RCC 7860 (cell line): ENCODE measurements around the gene COG6.

Experiments used
- DNase-seq: peaks from one replicate; pipeline ENCODE4 v3.0.0-alpha.2; 2015; ENCODE audit warnings: low spot score
- FAIRE-seq: peaks from 2 replicates; lab custom pipeline; 2012; peaks lifted over from hg19 to GRCh38; lab: Jason Lieb, UNC

The COG6 gene

DNA sequence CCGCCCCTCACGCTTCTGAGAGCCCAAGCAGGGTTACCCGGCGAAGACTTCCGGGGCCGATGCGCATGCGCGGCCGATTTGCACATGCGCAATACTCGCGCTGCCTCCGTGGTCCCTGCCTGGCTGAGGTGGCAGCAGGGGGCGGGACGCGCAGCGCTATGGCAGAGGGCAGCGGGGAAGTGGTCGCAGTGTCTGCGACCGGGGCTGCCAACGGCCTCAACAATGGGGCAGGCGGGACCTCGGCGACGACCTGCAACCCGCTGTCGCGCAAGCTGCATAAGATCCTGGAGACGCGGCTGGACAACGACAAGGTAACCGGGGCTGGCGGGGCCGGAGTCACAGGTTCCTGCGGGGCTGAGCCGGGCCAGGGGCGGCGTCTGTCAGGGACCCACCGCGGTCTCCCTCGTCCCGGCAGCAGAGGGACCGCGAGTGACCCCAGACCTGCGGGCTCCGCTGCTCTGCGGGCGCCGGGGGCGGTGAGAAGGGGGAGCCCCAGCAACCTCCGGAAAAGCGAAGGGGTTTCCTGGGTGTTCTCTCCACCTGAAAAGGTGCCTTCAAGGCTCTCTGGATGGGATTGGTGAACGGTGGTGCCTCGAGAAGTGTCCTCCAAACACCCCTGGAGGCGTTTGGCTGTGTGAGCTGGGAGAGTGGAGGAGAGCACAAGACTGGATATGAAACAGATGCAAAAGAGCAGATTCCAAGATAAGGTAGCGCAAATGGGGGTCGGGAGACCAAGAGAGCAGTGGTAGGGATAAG lies at the start of gene COG6:
Gene COG6 (plus strand): TSS at position 94 of the 756 bp plus-strand sequence. CDS start 65 bp downstream, at position 159.
- peak; percentile 59 for DNase-seq
- FAIRE-seq: no peak

DNA sequence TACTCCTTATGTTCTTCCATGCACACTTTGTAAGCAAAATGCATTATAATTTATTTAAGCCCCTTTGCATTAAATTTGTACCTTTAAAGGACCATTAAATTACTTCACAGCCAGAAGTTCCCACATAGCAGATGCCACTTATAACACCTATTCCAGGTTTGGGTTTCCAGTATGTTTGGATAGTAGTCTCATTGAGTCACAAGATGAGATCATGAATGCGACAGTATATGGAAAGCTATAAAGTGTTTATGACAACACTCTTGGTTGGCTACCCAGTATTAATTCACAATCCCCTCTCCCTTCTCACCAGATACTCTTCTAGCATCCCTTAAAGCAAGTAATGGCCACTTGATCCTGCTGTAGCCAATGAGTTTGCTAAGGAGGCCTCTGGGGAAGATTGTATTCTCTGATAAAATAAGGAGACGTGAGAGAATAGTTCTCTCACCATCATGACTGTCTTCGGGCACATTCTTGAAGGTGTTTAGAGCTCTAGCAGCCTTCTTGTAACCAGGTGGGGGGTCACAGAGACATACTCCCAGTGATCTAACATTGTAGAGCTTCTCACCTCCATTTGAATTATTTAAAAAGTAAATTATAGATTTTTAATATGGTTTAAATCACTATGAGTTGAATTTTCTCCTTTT lies 49.7 kb upstream of the COG6 start:
- FAIRE-seq: no peak
- no peak for DNase-seq

DNA sequence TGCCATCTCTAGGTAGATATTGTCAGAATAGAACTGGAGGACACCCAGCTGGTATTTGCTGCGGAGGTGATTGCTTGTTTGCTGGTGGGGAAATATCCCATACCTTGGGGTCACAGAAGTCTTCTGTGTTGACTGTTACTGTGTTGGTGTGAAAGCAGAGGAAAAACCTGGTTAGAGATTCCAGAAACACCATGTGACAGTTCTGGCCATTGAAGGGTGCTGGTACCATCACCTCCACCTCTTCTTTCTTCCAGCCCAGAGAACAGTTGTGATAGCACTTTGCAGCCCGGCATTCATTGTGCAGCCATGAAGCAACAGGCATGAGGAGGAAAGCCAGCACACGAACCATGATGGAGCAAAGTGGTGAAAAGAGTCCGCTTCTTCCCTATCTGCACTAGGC lies 47.6 kb upstream of the COG6 start:
- FAIRE-seq (no peak), DNase-seq (no peak)

DNA sequence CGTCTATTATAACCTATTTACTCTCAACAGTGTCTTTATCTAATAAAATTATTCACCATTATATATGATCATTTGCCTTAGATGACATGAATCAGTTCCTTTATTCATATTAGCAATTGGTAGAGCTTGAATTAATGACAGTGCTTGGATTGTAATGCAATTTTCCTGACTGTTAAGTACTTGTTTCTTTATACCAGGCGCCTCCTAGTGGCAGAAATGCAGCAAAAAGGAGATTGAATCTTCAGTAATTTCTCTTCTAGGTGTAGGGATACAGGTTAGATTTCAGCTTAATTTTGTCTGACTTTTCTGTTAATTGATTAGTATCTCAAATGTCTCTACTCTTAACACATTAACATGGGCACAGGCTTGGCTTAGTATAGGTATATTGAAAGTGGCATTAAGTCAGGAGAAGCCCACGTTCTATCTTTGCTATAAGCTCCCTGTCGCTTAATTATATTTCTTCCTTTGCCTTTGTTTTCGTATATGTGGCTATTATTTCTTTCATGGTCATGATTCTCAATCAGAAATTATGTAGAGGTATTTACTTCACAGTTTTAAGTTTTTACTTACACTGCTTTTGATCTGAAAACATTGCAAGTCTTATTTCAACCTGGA lies 43.3 kb upstream of the COG6 start:
- DNase-seq (peak; percentile 43), FAIRE-seq (peak; percentile 60)

DNA sequence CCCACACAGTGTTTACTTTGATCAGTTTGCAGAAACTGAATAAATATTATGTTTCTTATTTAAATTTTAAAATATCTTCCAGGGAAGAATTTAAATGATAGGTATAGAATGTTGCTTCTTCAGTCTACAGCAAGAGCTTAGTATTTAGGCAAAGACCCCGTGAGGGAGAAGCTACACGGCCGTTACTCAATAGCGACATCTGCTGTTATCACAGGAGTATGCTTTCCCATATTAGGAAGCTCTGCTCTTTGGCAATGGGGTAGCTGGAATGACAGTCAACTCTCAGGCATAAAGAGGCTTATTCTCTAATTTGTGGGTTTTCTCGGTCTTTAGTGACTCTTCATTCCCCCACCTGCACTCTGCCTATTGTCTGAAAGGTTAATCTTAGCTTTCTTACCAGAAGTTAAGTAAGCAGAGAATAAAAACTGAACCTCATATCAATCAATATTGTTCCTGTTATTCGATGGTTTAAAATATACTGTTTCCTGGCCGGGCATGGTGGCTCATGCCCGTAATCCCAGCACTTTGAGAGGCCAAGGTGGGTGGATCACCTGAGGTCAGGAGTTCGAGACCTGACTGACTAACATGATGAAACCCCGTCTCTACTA lies 39.3 kb upstream of the COG6 start:
- no peak for FAIRE-seq

DNA sequence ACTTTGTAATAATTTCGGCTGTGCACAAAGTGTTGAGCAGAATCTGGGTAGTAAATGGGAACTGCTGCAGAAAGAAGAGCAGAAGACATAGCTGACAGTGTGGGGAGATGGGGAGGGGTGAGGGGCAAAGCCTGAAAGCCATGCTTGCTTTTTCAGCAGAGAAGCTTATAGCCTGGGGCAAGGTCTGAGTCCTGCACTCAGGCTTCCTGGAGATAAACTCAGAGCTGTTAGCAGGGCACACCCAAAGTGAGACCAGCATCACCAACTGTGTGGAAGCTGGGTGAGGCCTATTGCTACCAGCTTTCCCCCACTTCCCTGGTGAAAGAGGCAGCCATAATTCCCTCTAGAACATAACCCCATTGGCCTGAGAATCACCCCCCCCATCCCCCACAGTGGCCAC lies 36.9 kb upstream of the COG6 start:
- no peak for DNase-seq
- no peak for FAIRE-seq

More for the DNA sequence above, 39.3 kb upstream of the COG6 start:
- DNase-seq: peak; percentile 38

DNA sequence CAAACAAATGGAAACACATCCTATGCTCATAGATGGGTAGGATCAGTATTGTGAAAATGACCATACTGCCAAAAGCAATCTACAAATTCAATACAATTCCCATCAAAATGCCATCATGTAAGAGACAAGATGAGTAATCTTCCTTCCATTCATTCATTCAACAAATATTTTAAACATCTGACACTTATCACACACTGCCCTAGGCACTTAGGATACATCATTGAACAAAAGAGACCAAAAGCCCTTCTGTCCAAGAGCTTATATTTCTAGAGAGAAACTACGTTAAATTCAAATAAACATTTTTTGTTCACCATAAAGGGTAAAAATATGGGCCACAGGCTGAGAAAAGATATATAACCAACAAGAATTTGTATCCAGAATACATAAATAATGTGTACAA lies 32.0 kb upstream of the COG6 start:
- no peak for FAIRE-seq
- DNase-seq: no peak

DNA sequence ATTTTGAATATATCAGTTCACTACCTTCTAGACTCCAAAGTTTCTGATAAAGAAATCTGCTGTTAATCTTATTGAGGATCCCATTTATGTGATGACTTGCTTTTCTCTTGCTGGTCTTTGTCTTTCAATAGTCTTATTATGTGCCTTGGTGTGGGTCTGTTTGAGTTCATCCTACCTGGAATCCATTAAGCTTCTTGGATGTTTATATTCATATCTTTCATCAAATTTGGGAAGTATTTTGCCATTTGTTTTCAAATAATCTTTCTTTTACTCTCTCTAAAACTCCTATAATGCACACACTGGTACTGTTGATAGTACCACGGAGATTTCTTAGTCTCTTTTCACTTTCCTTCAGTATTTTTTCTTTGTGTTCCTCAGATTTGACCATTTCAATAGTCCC lies 24.2 kb upstream of the COG6 start:
- FAIRE-seq: no peak
- DNase-seq: no peak

DNA sequence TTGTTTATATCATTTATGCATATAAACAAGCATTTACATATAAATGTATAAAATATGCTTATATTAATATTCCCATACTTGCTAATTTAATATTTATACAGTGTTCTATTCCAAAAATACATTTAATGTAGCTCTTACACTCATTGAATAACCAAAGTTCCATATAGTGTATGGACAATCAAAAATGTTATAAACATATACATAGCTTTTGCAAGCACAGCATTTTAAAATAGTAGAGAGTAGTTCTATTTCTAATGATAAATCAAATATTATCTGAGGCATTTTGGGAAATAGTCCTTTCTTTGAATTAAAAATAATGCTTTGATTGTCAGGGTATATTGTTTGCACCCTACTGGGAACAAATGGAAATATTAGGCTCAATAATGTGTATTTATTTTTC lies 22.5 kb upstream of the COG6 start:
- FAIRE-seq: no peak
- DNase-seq: no peak

DNA sequence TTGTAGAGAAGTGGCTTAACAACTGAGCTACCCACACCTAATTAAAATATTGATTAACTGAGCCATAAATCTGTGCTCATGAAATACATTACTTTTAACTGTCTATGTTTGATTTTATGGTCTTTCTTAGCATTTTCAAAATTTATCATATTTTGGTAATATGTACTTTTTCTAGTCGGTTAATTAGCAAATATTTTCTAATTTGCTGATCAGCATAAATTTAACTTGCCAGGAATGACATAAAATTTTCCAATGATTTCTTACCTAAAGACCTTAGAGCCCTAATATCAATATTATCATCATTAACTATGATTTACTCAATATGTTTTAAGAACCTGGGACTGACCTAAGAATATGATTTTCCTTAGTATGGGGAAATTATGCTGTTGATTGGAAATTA lies 19.9 kb upstream of the COG6 start:
- DNase-seq: no peak
- FAIRE-seq: no peak

DNA sequence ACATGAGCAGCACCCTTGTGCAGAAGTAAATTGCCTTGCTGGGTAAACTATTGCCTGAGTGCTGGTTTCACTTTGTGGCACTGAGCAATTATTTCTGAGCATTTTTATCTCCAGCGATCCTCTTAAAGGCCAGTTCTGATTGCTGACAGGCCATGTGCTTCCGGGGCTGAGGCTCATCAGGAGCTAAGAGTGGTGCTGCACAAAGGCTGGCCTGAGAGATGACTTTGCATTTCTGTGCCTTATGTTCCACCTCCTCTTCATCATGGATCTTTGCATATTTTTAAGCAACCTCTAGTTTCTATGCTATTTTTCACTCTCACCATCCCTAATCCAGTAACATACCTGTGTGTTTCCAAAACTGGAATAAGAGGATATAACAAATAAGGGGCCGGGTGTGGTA lies 17.6 kb upstream of the COG6 start:
- DNase-seq (no peak), FAIRE-seq (no peak)

DNA sequence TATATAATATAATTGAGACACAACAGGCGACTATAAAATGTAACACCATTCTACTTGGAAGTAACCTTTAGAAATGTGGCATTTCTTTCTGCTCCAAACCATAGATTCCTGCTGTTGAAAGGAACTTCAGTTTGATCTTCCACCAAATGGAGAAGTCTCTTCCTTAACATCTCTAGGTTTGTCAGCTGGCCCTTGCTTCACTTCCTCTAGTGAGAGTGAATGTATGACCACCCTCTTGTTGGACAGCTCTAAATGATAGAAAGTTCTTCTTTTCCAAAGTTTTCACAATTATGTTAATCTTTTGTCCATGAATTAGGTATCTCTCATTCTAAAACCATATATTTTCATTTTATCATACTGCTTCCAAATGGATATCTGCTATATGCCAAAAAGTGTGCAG lies 13.8 kb upstream of the COG6 start:
- DNase-seq: no peak
- FAIRE-seq: no peak

DNA sequence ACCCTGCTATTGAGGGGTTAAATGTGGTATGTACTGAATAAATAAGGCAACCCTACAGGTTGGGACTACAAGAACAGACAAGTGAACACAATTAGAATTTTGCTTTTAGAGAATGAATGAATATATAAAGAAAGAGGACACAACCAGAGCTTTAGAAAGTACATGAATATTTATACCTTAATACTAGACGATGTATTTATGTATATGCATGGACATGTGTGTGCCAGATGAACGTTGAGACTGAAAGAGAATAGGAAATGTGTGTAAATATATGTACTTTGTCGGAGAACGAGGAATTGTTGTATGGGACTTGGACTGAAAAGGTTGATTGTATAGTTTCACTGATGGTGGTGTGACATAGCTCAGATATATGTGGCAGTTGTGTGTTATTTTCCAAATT lies 9.3 kb upstream of the COG6 start:
- FAIRE-seq (no peak), DNase-seq (no peak)

DNA sequence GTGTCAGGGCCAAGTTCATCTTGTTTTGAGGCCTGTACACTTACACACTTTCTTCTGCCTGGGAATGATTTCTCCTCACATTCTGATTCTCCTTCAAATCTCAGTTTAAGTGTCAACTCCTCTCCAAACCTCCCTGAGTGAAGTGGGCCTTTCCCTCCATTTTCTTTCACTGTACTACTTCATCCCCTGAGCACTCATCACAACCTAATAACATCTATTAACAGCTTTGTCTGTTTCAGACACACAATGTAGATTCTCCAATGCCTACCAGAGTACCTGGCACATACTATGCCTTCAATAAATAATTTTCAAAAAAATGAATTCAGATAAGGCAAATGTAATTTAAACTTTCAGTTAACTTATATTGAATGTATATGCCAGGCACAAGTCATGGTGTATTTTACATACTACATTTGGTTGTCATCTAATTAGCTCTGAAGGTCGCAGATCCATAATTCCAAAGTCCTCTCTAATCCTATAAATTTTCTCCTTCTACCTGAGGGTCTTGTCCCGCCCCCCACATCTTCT lies 357 bp upstream of the COG6 start:
- DNase-seq: no peak
- FAIRE-seq: no peak

DNA sequence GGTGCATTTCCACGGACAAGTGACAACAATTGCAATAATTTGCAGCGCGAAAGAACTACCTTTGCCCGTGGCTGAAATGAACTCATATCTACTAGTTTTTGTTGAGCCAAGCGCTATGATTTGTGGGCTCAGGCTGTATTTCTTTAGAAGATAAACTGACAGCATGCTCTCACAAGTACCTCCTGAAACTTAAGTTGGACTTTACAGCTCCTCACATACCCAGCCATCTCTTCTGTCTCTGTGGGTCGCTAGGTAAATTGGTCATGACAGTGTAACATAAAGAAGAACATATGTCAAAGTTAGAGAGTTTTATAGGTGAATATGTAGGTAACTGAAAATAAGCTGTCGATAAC lies 839 bp downstream of the COG6 start:
- no peak for FAIRE-seq
- no peak for DNase-seq

DNA sequence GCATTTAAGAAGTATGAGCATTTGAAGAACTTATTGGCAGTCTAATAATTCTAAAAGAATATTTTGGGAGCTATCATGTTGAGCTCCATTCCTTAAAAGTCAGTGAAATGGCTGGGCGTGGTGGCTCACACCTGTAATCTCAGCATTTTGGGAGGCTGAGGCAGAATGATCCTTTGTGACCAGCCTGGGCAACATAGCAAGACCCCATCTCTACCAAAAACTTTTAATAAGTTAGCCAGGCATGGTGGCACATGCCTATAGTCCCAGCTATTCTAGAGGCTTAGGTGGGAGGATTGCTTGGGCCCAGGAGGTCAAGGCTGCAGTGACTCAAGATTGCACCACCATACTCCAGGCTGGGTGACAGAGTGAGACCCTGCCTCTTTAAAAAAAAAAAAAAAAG lies 8.0 kb downstream of the COG6 start:
- DNase-seq (no peak), FAIRE-seq (no peak)

DNA sequence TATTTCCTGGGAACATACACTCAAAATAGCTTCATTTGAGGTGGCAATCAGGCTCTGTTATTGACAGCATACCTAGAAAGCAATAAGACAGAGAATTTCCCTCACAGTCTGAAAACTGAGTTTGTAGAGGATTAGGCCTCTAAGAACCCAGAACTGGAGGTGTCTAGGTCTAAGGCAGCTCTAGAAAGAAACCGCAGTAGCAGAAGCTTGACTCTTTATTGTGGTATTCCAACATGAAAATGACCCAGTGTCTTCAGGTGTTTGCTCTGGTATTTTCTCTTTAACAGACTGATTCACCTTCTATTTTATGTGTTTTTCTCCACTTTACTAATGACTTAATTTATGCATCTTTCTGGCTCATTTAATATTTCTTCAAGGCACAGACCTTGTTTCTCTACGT lies 8.5 kb downstream of the COG6 start:
- FAIRE-seq (no peak), DNase-seq (no peak)

DNA sequence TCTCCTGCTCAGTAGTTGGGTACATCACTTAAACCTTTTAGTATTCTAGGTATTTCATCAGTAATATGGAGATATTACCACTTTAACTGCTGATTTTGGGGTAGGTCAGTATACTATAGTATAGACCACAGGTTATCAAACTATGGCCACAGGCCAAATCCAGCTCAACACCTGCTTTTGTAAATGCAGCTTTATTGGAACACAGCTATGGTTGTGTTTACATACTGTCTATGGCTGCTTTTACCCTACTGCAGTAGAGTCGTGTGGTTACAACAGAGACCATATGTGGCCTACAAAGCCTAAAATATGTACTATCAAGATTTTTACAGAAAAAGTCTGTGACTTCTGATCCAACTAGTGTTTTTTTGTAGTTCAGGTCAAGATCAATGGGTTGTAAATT lies 10.3 kb downstream of the COG6 start:
- no peak for FAIRE-seq
- no peak for DNase-seq

DNA sequence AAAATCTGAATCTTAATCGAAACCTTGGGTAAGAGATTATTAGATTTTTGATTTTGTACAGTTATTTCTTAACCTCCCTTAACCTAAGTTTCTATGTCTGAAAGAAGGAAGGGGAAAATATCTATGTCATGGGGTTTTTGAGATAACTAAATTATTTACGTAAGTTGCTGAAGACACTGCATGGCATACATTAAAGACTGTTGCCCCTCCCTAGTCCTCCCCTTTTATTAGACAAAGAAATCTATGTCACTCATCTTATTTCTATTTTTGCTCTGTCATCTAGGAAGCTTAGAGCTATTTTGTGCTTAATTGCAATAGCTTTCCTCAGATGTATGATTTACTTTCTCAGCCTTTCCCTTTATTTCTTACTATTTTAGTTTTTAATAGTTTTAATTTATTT lies 15.0 kb downstream of the COG6 start:
- FAIRE-seq (no peak), DNase-seq (no peak)

DNA sequence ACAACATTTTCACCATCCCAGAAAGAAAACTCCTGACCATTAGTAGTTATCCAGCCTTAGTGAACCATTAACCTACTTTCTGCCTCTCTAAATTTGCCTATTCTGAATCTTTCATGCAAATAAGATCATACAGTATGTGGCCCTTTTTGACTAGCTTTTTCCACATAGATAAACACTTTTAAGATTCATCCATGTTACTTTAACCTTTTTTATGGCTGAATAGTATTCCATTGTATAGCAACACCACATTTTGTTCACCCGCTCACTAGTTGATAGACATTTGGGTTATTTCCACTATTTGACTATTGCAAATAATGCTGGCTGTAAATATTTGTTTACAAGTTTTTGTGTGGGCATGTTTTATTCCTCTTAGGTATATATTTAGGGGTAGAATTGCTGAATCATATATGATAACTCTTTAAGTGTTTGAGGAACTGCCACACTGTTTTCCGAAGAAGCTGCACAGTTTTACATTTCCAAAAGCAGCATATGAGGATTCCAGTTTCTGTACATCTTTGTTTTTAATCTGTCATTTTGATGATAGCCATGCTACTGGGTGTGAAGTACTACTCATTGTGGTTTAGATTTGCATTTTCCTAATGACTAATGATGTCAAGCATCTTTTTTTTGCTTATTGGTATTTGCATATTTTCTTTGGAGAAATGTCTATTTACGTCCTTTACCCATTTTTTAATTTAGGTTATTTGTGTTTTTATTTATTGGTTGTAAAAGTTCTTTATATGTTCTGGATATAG lies 17.1 kb downstream of the COG6 start:
- FAIRE-seq (no peak), DNase-seq (no peak)

DNA sequence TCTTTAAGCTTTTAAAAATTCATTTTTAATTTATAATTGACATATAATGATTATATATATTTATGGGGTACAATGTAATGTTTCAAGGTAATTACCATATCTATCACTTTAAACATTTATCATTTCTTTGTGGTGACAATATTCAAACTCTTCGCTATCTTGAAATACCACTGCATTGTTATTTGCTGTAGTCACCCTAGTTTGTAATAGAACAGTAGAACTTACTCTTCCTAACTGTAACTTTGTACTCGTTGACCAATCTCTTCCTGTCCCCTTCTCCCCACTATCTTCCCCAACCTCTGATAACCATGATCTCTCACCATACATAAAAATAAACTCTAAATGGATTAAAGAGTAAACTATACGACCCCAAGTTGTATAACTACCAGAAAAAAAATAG lies 20.4 kb downstream of the COG6 start:
- FAIRE-seq (no peak), DNase-seq (no peak)
